GM12865 (cell line): ENCODE data around the gene PRG2.

Source experiments
- DNase-seq: peaks from one replicate; pipeline ENCODE4 v3.0.0; 2010; ENCODE audit warnings: low read depth
- H3K4me3 ChIP-seq: 2 replicates; pipeline ENCODE4 v1.5.1; 2011; ENCODE audit warnings: mild to moderate bottlenecking, low read depth, low read length, control low read depth
- CTCF ChIP-seq: IDR thresholded peaks from 2 replicates; pipeline ENCODE4 v1.5.1; 2011; ENCODE audit warnings: low read length, control low read depth, low read depth, inconsistent platforms; ENCODE audit not compliant: insufficient read depth; ENCODE audit errors: missing control alignments

The PRG2 gene

DNA sequence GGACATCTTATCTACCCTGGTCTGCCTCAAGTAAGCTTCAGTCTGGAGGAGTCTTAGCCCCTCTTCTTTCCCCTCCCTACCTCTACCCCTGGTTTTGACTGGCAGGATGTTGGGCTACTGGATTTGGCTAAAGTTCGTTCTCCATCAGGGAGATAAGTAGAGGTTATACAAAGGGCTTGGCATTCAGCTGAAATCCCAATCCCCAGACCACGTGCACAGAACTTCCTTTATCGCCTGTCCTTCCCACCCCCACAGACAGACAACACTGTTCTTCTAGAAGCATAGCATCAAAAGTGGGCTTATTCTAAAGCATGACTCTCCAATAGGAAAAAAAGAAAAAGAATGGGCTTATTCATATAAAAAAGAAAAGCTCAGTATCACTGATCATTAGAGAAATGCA lies 17.3 kb downstream of the PRG2 start:
- no peak for TF ChIP-seq CTCF
- no peak for DNase-seq
- no peak overlapping the region for H3K4me3 ChIP-seq

DNA sequence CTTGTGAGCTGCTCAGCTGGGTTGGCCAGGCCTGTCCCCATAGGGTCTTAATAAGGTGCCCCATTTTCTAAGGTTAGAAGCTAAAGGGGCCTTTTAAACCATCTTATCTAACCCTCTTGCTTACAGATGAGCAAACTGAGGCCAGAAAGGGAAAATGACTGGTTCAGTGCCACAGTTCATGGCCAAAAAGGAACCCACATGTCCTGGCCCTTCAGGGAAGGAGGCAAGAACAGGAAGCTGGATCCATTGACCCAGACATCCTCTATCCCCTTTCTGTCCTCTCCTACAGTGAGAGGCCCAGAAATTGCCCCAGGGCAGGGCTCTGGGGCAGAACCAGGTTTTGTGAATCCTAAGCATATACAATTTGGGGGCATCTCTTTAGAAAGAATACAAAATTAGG lies 19.5 kb downstream of the PRG2 start:
- H3K4me3 ChIP-seq, result no peak overlapping the region
- no peak for TF ChIP-seq CTCF
- DNase-seq, result no peak

GRCh38 chr11:57370251-57370650 lies 20.2 kb downstream of the PRG2 start:
- DNase-seq, result no peak
- H3K4me3 ChIP-seq, result no peak overlapping the region
- no peak for TF ChIP-seq CTCF

DNA sequence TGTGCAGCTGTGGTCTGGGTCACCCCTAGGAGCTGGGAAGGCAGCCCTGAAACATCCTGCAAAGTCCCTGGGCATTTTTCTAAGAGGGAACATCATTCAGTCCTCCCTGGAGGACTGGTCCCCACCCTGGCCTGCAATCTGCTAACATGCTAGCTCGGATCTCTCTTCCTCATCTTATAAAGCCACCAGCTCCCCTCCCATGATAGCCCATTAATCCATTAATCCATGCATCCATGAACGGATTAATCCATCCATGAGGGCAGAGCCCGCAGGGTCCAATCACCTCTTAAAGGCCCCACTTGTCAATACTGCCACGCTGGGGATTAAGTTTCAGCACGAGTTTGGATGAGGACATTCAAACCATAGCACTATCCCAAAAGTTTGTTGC lies 21.6 kb downstream of the PRG2 start:
- no peak for TF ChIP-seq CTCF
- H3K4me3 ChIP-seq, result no peak overlapping the region
- DNase-seq, result no peak

DNA sequence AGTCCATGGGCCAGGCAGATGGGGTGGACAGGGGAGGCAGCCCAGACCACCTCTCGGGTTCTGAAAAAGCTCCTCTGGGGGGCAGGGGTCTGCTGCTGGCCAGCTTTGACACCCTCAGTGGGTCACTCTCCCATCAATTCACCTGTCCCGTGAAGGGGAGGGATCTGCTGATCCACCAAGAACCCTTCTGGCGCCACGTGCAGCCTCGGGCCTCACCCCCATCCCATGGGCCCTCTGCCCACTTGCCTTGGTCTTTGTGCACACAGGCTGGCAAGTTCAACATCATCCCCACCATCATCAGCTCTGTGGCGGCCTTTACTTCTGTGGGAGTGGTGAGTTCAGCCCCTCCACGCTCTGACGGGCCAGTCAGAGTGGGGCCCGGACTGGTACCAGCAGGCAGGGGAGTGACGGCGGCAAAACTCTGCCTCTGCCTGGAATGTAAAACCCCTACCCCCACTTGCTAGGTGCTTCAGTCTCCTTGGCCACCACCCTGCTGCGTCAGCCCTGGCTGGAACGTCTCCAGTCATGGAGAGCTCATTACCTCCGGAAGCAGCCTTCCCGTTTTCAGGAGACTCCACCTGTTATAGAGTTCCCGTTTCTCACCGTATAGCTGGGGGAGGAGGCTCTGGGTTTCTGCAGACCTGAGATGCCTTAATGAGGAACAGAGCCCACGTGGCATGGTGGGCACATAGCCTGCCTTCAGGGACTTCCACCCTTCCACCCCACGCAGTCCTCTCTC lies 22.2 kb downstream of the PRG2 start:
- no peak for TF ChIP-seq CTCF
- H3K4me3 ChIP-seq, result no peak overlapping the region
- DNase-seq, result no peak

GRCh38 chr11:57364851-57365660 lies 25.4 kb downstream of the PRG2 start:
- TF ChIP-seq CTCF, result no peak
- no peak overlapping the region for H3K4me3 ChIP-seq
- DNase-seq, result no peak
